ENCODE data around the gene CLIC2. TPM values are rescaled to one million over a fixed set of nuclear protein-coding genes. Genes with fewer than 3 reads are reported as not detected.

CLIC2 gene
- total RNA-seq, 2 donors from 2014 or later, result 2.4 to 4.0 TPM

GRCh38 chrX:155333544-155334100 is 792 bp downstream of the CLIC2 start:
- H3K27me3 ChIP-seq (replicated peaks; ENCODE audit: insufficient read depth), result no peaks in the 10 kb centered on the region
- intact Hi-C loops (cut with DNase I), result no loop called here
- H3K9me3 ChIP-seq, result no peaks in the 10 kb centered on the region
- no peak for DNase-seq (ENCODE audit: low spot score)
- TF ChIP-seq POLR2A (IDR thresholded peaks at IDR 0.05) (no peak), POLR2AphosphoS5 (IDR thresholded peaks at IDR 0.05) (no peak), CTCF (IDR thresholded peaks at IDR 0.05) (no peak)
- H3K27ac ChIP-seq, result no peak overlapping the region
- no peak overlapping the region for H3K4me3 ChIP-seq
- H3K36me3 ChIP-seq, result no peaks in the 10 kb centered on the region
- WGBS, result 41% methylated on average over 2 of the region's 2 CpGs
- H3K4me1 ChIP-seq (replicated peaks), result no peaks in the 10 kb centered on the region

GRCh38 chrX:155330992-155331391 is 3.4 kb downstream of the CLIC2 start:
- Histone ChIP-seq H3K4me3 (no peak overlapping the region), H3K27me3 (replicated peaks; ENCODE audit: insufficient read depth) (no peaks in the 10 kb centered on the region), H3K36me3 (no peaks in the 10 kb centered on the region), H3K27ac (no peak overlapping the region), H3K4me1 (replicated peaks) (no peaks in the 10 kb centered on the region), H3K9me3 (no peaks in the 10 kb centered on the region)
- DNase-seq (ENCODE audit: low spot score), result no peak
- intact Hi-C loops (cut with DNase I), result no loop called here
- no peak for TF ChIP-seq POLR2AphosphoS5 (IDR thresholded peaks at IDR 0.05)
- TF ChIP-seq CTCF (IDR thresholded peaks at IDR 0.05), result no peak
- TF ChIP-seq POLR2A (IDR thresholded peaks at IDR 0.05), result no peak
- 38% methylated on average over 2 of the region's 2 CpGs for WGBS

- Histone ChIP-seq H3K4me1 (replicated peaks) (no peaks in the 10 kb centered on the region), H3K4me3 (no peak overlapping the region), H3K27me3 (replicated peaks; ENCODE audit: insufficient read depth) (no peaks in the 10 kb centered on the region), H3K9me3 (no peaks in the 10 kb centered on the region), H3K36me3 (no peaks in the 10 kb centered on the region), H3K27ac (no peak overlapping the region)
- TF ChIP-seq POLR2A (IDR thresholded peaks at IDR 0.05), result no peak
- no peak for TF ChIP-seq POLR2AphosphoS5 (IDR thresholded peaks at IDR 0.05)
- TF ChIP-seq CTCF (IDR thresholded peaks at IDR 0.05), result no peak
- DNase-seq (ENCODE audit: low spot score), result no peak
- 68% methylated on average over 4 of the region's 4 CpGs for WGBS
- intact Hi-C loops (cut with DNase I), result no loop called here
Measured at GRCh38 chrX:155329293-155329692, 5.1 kb downstream of the CLIC2 start.

- WGBS, result 76% methylated on average over 2 of the region's 2 CpGs
- no peak overlapping the region for H3K27ac ChIP-seq
- no peaks in the 10 kb centered on the region for H3K4me1 ChIP-seq (replicated peaks)
- H3K9me3 ChIP-seq, result no peaks in the 10 kb centered on the region
- intact Hi-C loops (cut with DNase I), result no loop called here
- DNase-seq (ENCODE audit: low spot score), result no peak
- H3K4me3 ChIP-seq, result no peak overlapping the region
- H3K27me3 ChIP-seq (replicated peaks; ENCODE audit: insufficient read depth), result no peaks in the 10 kb centered on the region
- no peak for TF ChIP-seq CTCF (IDR thresholded peaks at IDR 0.05)
- H3K36me3 ChIP-seq, result no peaks in the 10 kb centered on the region
Measured at GRCh38 chrX:155326610-155327009, 7.8 kb downstream of the CLIC2 start.

GRCh38 chrX:155314260-155314659 is 20.2 kb downstream of the CLIC2 start:
- Histone ChIP-seq H3K4me3 (no peak overlapping the region), H3K36me3 (no peaks in the 10 kb centered on the region), H3K27me3 (replicated peaks; ENCODE audit: insufficient read depth) (no peaks in the 10 kb centered on the region), H3K4me1 (replicated peaks) (no peaks in the 10 kb centered on the region), H3K9me3 (no peaks in the 10 kb centered on the region), H3K27ac (no peak overlapping the region)
- intact Hi-C loops (cut with DNase I), result no loop called here
- DNase-seq (ENCODE audit: low spot score), result no peak
- 74% methylated on average over 5 of the region's 5 CpGs for WGBS
- no peak for TF ChIP-seq POLR2AphosphoS5 (IDR thresholded peaks at IDR 0.05)
- TF ChIP-seq POLR2A (IDR thresholded peaks at IDR 0.05), result no peak
- no peak for TF ChIP-seq CTCF (IDR thresholded peaks at IDR 0.05)

All from prostate gland (tissue), 2 donors.